GM12801 (cell line): ENCODE results near the gene MYO5B.

Experiments
- TF ChIP-seq, protein P1 (sequence below): IDR thresholded peaks from one replicate; pipeline ENCODE4 v1.5.1; 2011; ENCODE audit warnings: control low read depth; ENCODE audit not compliant: insufficient read length; ENCODE audit errors: extremely low read depth

The MYO5B gene

GRCh38 chr18:49804096-49804495 is 390.9 kb downstream of the MYO5B start:
- TF ChIP-seq, protein P1, sequence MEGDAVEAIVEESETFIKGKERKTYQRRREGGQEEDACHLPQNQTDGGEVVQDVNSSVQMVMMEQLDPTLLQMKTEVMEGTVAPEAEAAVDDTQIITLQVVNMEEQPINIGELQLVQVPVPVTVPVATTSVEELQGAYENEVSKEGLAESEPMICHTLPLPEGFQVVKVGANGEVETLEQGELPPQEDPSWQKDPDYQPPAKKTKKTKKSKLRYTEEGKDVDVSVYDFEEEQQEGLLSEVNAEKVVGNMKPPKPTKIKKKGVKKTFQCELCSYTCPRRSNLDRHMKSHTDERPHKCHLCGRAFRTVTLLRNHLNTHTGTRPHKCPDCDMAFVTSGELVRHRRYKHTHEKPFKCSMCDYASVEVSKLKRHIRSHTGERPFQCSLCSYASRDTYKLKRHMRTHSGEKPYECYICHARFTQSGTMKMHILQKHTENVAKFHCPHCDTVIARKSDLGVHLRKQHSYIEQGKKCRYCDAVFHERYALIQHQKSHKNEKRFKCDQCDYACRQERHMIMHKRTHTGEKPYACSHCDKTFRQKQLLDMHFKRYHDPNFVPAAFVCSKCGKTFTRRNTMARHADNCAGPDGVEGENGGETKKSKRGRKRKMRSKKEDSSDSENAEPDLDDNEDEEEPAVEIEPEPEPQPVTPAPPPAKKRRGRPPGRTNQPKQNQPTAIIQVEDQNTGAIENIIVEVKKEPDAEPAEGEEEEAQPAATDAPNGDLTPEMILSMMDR, result no peak

DNA sequence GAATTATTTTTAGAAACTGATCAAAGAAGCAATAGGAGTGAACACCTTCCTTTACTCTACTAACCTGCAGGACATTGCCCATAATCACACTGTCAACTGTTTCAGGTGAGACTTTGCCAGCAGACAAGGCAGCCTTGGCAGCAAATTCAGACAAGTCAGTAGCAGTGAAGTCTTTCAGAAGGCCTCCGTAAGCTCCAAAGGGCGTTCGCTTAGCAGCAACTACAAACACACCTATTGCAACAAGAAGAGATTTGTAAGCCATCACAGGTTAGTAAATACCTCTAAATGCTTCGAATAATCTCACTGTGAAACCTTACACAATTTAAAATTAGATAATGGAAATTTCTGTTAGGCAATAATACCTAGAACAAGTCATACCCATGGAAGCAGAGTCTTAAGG is 392.3 kb downstream of the MYO5B start:
- TF ChIP-seq, protein P1, result no peak

DNA sequence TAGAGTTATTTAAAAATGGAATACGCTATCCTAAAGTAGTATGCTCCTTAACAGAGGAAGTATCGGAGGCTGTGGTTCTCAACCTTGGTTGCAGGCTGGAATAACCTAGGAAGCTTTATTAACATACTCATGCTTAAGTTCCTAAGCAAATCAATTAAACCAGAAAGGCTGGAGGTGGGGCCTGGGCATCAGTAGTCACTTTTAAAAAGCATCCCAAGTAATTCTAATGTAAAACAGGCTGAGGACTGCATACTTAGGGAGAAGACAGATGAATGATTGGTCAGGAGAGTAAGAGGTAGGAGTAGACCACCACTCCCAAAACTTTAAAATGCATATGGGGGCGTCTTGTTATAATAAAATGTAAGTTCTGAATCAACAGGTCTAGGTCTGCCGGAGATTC is 396.9 kb downstream of the MYO5B start:
- TF ChIP-seq, protein P1, result no peak

- TF ChIP-seq, protein P1, result no peak
These were observed 399.1 kb downstream of the MYO5B start for GRCh38 chr18:49795612-49796552.

DNA sequence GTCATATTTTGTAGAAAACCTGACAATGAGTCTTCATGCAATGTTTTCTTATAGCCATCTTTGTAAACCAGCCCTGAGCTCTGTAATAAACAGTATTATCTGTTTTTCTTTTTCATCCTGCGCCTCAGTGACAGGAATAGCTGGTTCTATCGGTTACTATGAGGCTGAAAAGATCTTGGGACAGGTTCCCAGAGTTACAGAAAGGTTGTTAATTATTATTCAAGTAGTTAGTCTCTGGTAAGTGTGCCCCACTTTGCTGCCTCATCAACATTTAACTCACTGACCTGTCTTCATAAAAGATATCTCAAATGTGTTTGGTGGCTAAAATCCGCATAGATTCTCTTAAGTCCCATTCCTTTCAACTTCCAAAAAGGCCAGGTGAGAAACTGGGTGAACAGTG is 400.2 kb downstream of the MYO5B start:
- TF ChIP-seq, protein P1, result no peak

DNA sequence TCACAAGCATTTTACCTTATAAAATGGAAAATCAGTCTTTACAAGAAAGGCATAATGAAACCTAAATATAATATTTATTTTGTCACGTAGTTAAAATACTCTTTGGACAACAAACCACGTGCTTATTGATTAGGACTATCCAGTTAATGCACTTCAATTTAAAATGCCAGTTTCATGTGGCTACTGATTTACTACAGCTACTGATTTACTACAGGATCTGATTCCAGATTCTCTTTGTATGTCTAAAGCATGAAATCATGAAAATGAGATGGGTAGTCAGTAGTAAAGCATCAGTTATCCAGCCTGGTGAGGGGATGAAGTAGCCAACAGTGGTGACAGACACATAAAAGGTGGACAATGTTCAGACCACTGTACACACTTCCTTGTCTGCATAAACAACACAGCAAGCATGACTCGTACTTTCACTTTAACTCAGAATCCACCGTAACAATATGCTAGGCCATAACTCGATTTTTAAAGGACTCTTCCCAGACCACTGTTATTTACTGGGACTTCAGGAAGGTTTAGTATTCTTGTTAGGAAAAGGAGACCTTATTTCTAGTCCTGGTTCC is 406.5 kb downstream of the MYO5B start:
- TF ChIP-seq, protein P1, result no peak

- TF ChIP-seq, protein P1, result no peak
These were observed 408.8 kb downstream of the MYO5B start for GRCh38 chr18:49786019-49786720.
